WTC11 (cell line): ENCODE results near the gene FOXJ1.

ENCODE experiments used
- FOXP1 ChIP-seq: sonication (generic); formaldehyde crosslinking; IDR thresholded peaks from 2 replicates; pipeline ENCODE4 v1.8.0; 2022; ENCODE audit warnings: missing genetic modification reagents, mild to moderate bottlenecking, moderate library complexity, borderline replicate concordance
- SP1 ChIP-seq: sonication (generic); formaldehyde crosslinking; conservative IDR thresholded peaks from 2 replicates; pipeline ENCODE4 v1.8.1; 2022; ENCODE audit warnings: missing genetic modification reagents
- ZNF121 ChIP-seq: sonication (generic); formaldehyde crosslinking; IDR thresholded peaks from 2 replicates; pipeline ENCODE4 v1.8.0; 2023; ENCODE audit warnings: missing genetic modification reagents
- TF ChIP-seq, protein P1 (sequence below): fragments of 200-600 bp; IDR thresholded peaks from 2 replicates; pipeline ENCODE4 v1.8.0; 2022; ENCODE audit warnings: antibody characterized with exemption
- TF ChIP-seq, protein P2 (sequence below): sonication (generic); formaldehyde crosslinking; IDR thresholded peaks from 2 replicates; pipeline ENCODE4 v1.8.1; 2022; ENCODE audit warnings: low read depth, mild to moderate bottlenecking, moderate library complexity, missing genetic modification reagents, borderline replicate concordance

DNA sequence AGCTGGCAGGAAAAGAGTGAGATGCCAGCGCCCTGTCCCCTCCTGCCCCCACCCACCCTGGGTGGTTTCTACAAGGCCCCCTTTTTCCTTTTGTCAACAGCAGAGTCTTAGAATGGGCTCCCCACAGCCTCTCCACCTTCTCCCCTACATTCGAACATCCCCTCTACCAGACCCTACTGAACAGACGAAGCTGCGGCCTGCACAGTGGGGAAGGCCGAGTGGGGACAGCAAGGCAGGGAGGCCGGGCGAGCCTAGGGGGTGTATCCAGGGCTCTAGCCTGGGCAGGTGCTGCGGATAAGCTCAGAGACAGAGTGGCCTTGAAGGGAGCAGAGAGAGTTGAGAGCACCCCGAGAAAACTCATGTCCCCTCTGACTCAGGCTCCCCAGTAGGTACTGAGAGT is 54.7 kb downstream of the FOXJ1 start:
- TF ChIP-seq, protein P1, sequence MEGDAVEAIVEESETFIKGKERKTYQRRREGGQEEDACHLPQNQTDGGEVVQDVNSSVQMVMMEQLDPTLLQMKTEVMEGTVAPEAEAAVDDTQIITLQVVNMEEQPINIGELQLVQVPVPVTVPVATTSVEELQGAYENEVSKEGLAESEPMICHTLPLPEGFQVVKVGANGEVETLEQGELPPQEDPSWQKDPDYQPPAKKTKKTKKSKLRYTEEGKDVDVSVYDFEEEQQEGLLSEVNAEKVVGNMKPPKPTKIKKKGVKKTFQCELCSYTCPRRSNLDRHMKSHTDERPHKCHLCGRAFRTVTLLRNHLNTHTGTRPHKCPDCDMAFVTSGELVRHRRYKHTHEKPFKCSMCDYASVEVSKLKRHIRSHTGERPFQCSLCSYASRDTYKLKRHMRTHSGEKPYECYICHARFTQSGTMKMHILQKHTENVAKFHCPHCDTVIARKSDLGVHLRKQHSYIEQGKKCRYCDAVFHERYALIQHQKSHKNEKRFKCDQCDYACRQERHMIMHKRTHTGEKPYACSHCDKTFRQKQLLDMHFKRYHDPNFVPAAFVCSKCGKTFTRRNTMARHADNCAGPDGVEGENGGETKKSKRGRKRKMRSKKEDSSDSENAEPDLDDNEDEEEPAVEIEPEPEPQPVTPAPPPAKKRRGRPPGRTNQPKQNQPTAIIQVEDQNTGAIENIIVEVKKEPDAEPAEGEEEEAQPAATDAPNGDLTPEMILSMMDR, result no peak
- TF ChIP-seq, protein P2, sequence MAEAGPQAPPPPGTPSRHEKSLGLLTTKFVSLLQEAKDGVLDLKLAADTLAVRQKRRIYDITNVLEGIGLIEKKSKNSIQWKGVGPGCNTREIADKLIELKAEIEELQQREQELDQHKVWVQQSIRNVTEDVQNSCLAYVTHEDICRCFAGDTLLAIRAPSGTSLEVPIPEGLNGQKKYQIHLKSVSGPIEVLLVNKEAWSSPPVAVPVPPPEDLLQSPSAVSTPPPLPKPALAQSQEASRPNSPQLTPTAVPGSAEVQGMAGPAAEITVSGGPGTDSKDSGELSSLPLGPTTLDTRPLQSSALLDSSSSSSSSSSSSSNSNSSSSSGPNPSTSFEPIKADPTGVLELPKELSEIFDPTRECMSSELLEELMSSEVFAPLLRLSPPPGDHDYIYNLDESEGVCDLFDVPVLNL (CRISPR knock-in tag), result no peak
- no peak for TF ChIP-seq SP1 (CRISPR knock-in tag)
- TF ChIP-seq FOXP1, result no peak
- TF ChIP-seq ZNF121 (CRISPR knock-in tag), result no peak
